GM12878 (cell line): ENCODE measurements around the gene KLK12. TPM values are rescaled to one million over a fixed set of nuclear protein-coding genes. Genes with fewer than 3 reads are reported as not detected.

Experiments used
- ATAC-seq: fragments of 200-7000 bp; cut with Tn5 transposase; 3 replicates; pipeline ENCODE4 v1.9.1; 2020; ENCODE audit warnings: mild to moderate bottlenecking, moderate library complexity
- BruUV-seq: library from RNA; stranded (reverse); fragments of 400-500 nt; replicated peaks from 2 replicates; lab custom pipeline; 2021; lab: Mats Ljungman, UMichigan
- CTCF ChIA-PET: fragments of 300-600 bp; sonication (Branson Sonifier 250); formaldehyde crosslinking; extraction: SDS; loops from one replicate; lab custom pipeline; 2021; ENCODE audit warnings: inconsistent platforms; lab: Yijun Ruan, JAX
- POLR2A ChIA-PET: fragments of 350-600 bp; formaldehyde crosslinking; extraction: SDS; loops from one replicate; lab custom pipeline; 2021; ENCODE audit warnings: inconsistent platforms; lab: Charles Lee
- RAD21 ChIA-PET: fragments of 300-600 bp; sonication (Branson Sonifier 250); formaldehyde crosslinking; loops from one replicate; lab custom pipeline; 2023; ENCODE audit warnings: antibody characterized with exemption; ENCODE audit not compliant: unreplicated experiment; lab: Charles Lee
- SMC1A ChIA-PET: fragments of 300-600 bp; sonication (Branson Sonifier 250); formaldehyde crosslinking; loops from one replicate; lab custom pipeline; 2023; ENCODE audit not compliant: unreplicated experiment, uncharacterized antibody; lab: Charles Lee
- DNase-seq: peaks from one replicate; pipeline ENCODE4 v3.0.0-alpha.2; 2011; ENCODE audit warnings: low read depth, low spot score
- FAIRE-seq: peaks from 3 replicates; lab custom pipeline; 2011; peaks lifted over from hg19 to GRCh38; lab: Jason Lieb, UNC
- H2AFZ ChIP-seq: 2 replicates; pipeline ENCODE4 v1.6.0; 2011; ENCODE audit warnings: low read depth, low read length, control low read depth; ENCODE audit not compliant: control insufficient read depth
- H3K27ac ChIP-seq: 2 replicates; pipeline ENCODE4 v1.5.1; 2011; ENCODE audit warnings: control low read depth; ENCODE audit not compliant: control insufficient read depth, insufficient read depth
- H3K27me3 ChIP-seq, 2 experiments: replicated peaks in 1 of 2; 2 replicates each; pipeline versions ENCODE4 v1.6.0 to v1.6.1; 2011; ENCODE audit warnings: low read length in 1 of 2; ENCODE audit not compliant: control insufficient read depth in 2 of 2, insufficient read depth in 2 of 2
- H3K36me3 ChIP-seq, 2 experiments: 2 replicates each; pipeline ENCODE4 v1.5.1; 2011; ENCODE audit warnings: low read length in 1 of 2; ENCODE audit not compliant: control insufficient read depth in 2 of 2, insufficient read depth in 2 of 2
- H3K4me1 ChIP-seq: 2 replicates; pipeline ENCODE4 v1.6.1; 2011; ENCODE audit warnings: mild to moderate bottlenecking, low read length, moderate library complexity, mixed read lengths; ENCODE audit not compliant: control insufficient read depth, insufficient read depth
- H3K4me2 ChIP-seq: 2 replicates; pipeline ENCODE4 v1.6.0; 2011; ENCODE audit warnings: control low read depth; ENCODE audit not compliant: control insufficient read depth, insufficient read depth
- H3K4me3 ChIP-seq: fragments of 200-600 bp; sonication (generic); 2 replicates; pipeline ENCODE4 v1.5.1; 2016
- H3K79me2 ChIP-seq: 2 replicates; pipeline ENCODE4 v1.6.0; 2011; ENCODE audit warnings: low read length; ENCODE audit not compliant: control insufficient read depth, insufficient read depth
- H3K9ac ChIP-seq: 2 replicates; pipeline ENCODE4 v1.8.0; 2011; ENCODE audit warnings: low read length, control low read depth, mixed read lengths; ENCODE audit not compliant: control insufficient read depth, insufficient read depth
- H3K9me3 ChIP-seq: replicated peaks from 3 replicates; pipeline ENCODE4 v1.5.1; 2011; ENCODE audit warnings: mild to moderate bottlenecking, low read length; ENCODE audit not compliant: control insufficient read depth, insufficient read depth
- H4K20me1 ChIP-seq: 2 replicates; pipeline ENCODE4 v1.6.0; 2011; ENCODE audit not compliant: control insufficient read depth, insufficient read depth
- HCFC1 ChIP-seq: fragments of 150-350 bp; IDR thresholded peaks from 2 replicates; pipeline ENCODE4 v1.6.1; 2014; ENCODE audit warnings: low read length
- KLF5 ChIP-seq: fragments of 450-650 bp; IDR thresholded peaks from 2 replicates; pipeline ENCODE4 v1.6.1; 2014; ENCODE audit warnings: mild to moderate bottlenecking; ENCODE audit not compliant: partially characterized antibody
- MEF2B ChIP-seq: fragments of 450-650 bp; IDR thresholded peaks from 2 replicates; pipeline ENCODE4 v1.6.1; 2018; ENCODE audit warnings: mild to moderate bottlenecking, moderate library complexity; ENCODE audit not compliant: partially characterized antibody, poor library complexity, severe bottlenecking
- MYB ChIP-seq: fragments of 150-350 bp; IDR thresholded peaks from 2 replicates; pipeline ENCODE4 v1.6.1; 2014; ENCODE audit warnings: mild to moderate bottlenecking, low read depth, low read length, borderline replicate concordance
- NR2F1 ChIP-seq: fragments of 450-650 bp; conservative IDR thresholded peaks from 2 replicates; pipeline ENCODE4 v1.6.1; 2017; ENCODE audit warnings: mild to moderate bottlenecking
- POLR2AphosphoS2 ChIP-seq: IDR thresholded peaks from 2 replicates; pipeline ENCODE4 v1.6.1; 2011; ENCODE audit warnings: low read depth, mild to moderate bottlenecking, low read length, improper control_type of control experiment, moderate library complexity
- ZNF207 ChIP-seq: fragments of 450-650 bp; IDR thresholded peaks from 2 replicates; pipeline ENCODE4 v1.6.1; 2014; ENCODE audit warnings: antibody characterized with exemption, mild to moderate bottlenecking, borderline replicate concordance
- WGBS: methylation state at CpG from one replicate; pipeline ENCODE4 v1.1.6; 2016; ENCODE audit warnings: low lambda C conversion rate; ENCODE audit not compliant: insufficient replicate concordance, insufficient coverage; ENCODE audit errors: missing lambda C conversion rate; 5-methylcytosine and 5-hydroxymethylcytosine counted together
- in situ Hi-C: fragments of 300-500 bp; cut with MboI; formaldehyde crosslinking; loops from 9 replicates; pipeline ENCODE4 v1.14.3; 2018; ENCODE audit warnings: mixed read lengths
- intact Hi-C: fragments of 100-400 bp; cut with micrococcal nuclease; formaldehyde crosslinking; loops from one replicate; pipeline ENCODE4 v1.14.2; 2022; ENCODE audit not compliant: unreplicated experiment
- polyA plus RNA-seq, 11 experiments: library from polyadenylated mRNA; depleted of rRNA in 4 of 11; unstranded in 6 of 11; stranded (reverse) in 5 of 11; fragments of >200 nt; fragmentation: Nextera tagmentation in 4 of 11; fragmentation: Illumina TruSeq in 1 of 11; extraction: Ambion mirVana in 4 of 11; extraction: Trizol in 1 of 11; gene quantifications; 1 replicate in 1 of 11; 2 replicates in 10 of 11; pipeline versions ENCODE4 v1.2.1 to v1.2.3, GENCODE V29; 2011 to 2016; ENCODE audit warnings: inconsistent platforms in 2 of 11, missing spikeins in 2 of 11, low read depth in 1 of 11
- total RNA-seq, 4 experiments: library from RNA; depleted of rRNA in 3 of 4; stranded (reverse); fragments of >200 nt in 3 of 4; fragmentation: Illumina TruSeq in 1 of 4; extraction: Trizol in 1 of 4; gene quantifications; 2 replicates each; pipeline versions ENCODE4 v1.2.1 to v1.2.3, GENCODE V29; 2013 to 2021
- TF ChIP-seq, protein P1 (sequence below): fragments of 450-650 bp; formaldehyde crosslinking; IDR thresholded peaks from 2 replicates; pipeline ENCODE4 v1.4.0; 2020; ENCODE audit warnings: mild to moderate bottlenecking, moderate library complexity
- TF ChIP-seq, protein P2 (sequence below): fragments of 150-350 bp; IDR thresholded peaks from 2 replicates; pipeline ENCODE4 v1.6.1; 2014; ENCODE audit warnings: mild to moderate bottlenecking, low read depth, low read length
- TF ChIP-seq, protein P3 (sequence below): IDR thresholded peaks from 2 replicates; pipeline ENCODE4 v1.6.1; 2012; ENCODE audit warnings: low read depth, low read length, improper control_type of control experiment
- TF ChIP-seq, protein P4 (sequence below): IDR thresholded peaks from 2 replicates; pipeline ENCODE4 v1.6.1; 2011; ENCODE audit warnings: borderline replicate concordance, low read depth, mild to moderate bottlenecking, moderate library complexity, mixed read lengths, low read length; ENCODE audit not compliant: insufficient read depth; ENCODE audit errors: extremely low read length
- TF ChIP-seq, protein P5 (sequence below): fragments of 450-650 bp; IDR thresholded peaks from 2 replicates; pipeline ENCODE4 v1.6.1; 2017; ENCODE audit warnings: mild to moderate bottlenecking

KLK12 gene
- total and polyA plus RNA-seq, 10 of the 15 experiments (the other 5 are each of a cell fraction or from before 2014, with no cell fraction given), result not detected

DNA sequence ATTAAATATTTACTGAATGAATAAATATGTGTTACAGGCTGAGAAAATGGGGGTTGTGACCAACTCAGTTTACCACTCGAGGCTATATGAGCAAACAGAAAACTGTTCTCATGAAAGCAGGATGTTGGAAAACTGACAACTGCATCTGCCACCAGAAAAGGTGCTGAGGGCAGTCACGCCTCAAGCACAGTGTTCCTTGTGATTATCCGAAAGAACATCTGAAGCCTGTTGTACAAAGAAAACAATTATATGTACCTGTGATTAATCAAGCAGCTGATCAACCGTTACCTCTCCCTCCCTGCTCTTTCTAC lies 36.2 kb upstream of the KLK12 start (continued):
- TF ChIP-seq, protein P1, sequence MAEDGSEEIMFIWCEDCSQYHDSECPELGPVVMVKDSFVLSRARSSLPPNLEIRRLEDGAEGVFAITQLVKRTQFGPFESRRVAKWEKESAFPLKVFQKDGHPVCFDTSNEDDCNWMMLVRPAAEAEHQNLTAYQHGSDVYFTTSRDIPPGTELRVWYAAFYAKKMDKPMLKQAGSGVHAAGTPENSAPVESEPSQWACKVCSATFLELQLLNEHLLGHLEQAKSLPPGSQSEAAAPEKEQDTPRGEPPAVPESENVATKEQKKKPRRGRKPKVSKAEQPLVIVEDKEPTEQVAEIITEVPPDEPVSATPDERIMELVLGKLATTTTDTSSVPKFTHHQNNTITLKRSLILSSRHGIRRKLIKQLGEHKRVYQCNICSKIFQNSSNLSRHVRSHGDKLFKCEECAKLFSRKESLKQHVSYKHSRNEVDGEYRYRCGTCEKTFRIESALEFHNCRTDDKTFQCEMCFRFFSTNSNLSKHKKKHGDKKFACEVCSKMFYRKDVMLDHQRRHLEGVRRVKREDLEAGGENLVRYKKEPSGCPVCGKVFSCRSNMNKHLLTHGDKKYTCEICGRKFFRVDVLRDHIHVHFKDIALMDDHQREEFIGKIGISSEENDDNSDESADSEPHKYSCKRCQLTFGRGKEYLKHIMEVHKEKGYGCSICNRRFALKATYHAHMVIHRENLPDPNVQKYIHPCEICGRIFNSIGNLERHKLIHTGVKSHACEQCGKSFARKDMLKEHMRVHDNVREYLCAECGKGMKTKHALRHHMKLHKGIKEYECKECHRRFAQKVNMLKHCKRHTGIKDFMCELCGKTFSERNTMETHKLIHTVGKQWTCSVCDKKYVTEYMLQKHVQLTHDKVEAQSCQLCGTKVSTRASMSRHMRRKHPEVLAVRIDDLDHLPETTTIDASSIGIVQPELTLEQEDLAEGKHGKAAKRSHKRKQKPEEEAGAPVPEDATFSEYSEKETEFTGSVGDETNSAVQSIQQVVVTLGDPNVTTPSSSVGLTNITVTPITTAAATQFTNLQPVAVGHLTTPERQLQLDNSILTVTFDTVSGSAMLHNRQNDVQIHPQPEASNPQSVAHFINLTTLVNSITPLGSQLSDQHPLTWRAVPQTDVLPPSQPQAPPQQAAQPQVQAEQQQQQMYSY (CRISPR knock-in tag), result no peak
- TF ChIP-seq MYB (no peak), POLR2AphosphoS2 (no peak), NR2F1 (no peak)
- TF ChIP-seq, protein P2, sequence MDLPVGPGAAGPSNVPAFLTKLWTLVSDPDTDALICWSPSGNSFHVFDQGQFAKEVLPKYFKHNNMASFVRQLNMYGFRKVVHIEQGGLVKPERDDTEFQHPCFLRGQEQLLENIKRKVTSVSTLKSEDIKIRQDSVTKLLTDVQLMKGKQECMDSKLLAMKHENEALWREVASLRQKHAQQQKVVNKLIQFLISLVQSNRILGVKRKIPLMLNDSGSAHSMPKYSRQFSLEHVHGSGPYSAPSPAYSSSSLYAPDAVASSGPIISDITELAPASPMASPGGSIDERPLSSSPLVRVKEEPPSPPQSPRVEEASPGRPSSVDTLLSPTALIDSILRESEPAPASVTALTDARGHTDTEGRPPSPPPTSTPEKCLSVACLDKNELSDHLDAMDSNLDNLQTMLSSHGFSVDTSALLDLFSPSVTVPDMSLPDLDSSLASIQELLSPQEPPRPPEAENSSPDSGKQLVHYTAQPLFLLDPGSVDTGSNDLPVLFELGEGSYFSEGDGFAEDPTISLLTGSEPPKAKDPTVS, result no peak

DNA sequence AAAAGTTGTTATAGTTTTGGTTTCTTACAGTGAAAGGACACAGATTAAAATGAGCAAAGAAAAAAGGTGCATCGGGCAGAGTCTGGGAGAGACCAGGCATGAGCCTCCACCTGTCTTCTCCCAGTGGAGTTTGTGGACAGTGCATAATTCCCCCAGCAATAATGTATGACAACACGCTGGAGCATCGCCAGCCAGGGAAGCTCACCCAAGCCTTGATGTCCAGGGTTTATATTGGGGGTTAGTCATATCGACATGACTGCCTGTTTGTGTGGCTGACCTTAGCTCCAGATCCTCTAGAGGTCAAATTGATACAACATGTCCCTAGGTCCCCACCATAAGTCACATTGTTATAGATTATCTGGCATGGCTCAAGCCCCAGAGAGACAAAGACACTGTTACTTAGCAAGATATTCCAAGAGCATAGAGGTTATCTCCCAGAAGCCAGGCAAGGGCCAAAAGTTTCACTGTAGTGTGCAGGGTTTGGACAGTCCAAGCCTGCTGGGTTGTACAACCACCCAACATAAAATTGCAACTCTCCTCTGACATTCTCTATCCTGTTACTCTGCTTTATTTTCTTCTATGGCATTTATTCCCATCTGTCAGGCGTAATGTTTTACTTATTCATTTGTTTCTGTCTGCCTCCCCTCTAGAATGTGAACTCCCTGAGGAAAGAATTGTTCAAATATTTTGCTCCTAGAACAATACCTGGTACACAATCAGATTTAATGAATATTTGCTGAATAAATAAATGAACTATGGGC lies 35.7 kb upstream of the KLK12 start:
- H3K4me3 ChIP-seq, result no peak overlapping the region
- H3K4me1 ChIP-seq, result no peaks in the 10 kb centered on the region
- H3K4me2 ChIP-seq, result no peak overlapping the region
- no peaks in the 10 kb centered on the region; a peak in 1 of 4 replicates for H3K27me3 ChIP-seq
- ChIA-PET SMC1A (no interaction called here), POLR2A (no interaction called here), CTCF (no interaction called here), RAD21 (no interaction called here)
- no peak for DNase-seq
- ATAC-seq, result no peak
- FAIRE-seq, result no peak
- intact Hi-C loops (no loop called here), in situ Hi-C loops (no loop called here)
- no peaks in the 10 kb centered on the region for H4K20me1 ChIP-seq
- 27% methylated on average over 5 of the region's 5 CpGs for WGBS
- H3K27ac ChIP-seq, result no peak overlapping the region
- H3K36me3 ChIP-seq, result no peaks in the 10 kb centered on the region
- no peaks in the 10 kb centered on the region for H3K9me3 ChIP-seq
- H3K9ac ChIP-seq, result no peak overlapping the region
- H3K79me2 ChIP-seq, result no peaks in the 10 kb centered on the region
- H2AFZ ChIP-seq, result no peak overlapping the region
- no TSS peak for BruUV-seq
- TF ChIP-seq NR2F1, result no peak
- TF ChIP-seq, protein P3, sequence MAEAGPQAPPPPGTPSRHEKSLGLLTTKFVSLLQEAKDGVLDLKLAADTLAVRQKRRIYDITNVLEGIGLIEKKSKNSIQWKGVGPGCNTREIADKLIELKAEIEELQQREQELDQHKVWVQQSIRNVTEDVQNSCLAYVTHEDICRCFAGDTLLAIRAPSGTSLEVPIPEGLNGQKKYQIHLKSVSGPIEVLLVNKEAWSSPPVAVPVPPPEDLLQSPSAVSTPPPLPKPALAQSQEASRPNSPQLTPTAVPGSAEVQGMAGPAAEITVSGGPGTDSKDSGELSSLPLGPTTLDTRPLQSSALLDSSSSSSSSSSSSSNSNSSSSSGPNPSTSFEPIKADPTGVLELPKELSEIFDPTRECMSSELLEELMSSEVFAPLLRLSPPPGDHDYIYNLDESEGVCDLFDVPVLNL, result no peak
- no peak for TF ChIP-seq MEF2B
- TF ChIP-seq ZNF207, result no peak
- TF ChIP-seq, protein P4, sequence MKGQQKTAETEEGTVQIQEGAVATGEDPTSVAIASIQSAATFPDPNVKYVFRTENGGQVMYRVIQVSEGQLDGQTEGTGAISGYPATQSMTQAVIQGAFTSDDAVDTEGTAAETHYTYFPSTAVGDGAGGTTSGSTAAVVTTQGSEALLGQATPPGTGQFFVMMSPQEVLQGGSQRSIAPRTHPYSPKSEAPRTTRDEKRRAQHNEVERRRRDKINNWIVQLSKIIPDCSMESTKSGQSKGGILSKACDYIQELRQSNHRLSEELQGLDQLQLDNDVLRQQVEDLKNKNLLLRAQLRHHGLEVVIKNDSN, result no peak
- TF ChIP-seq, protein P5, sequence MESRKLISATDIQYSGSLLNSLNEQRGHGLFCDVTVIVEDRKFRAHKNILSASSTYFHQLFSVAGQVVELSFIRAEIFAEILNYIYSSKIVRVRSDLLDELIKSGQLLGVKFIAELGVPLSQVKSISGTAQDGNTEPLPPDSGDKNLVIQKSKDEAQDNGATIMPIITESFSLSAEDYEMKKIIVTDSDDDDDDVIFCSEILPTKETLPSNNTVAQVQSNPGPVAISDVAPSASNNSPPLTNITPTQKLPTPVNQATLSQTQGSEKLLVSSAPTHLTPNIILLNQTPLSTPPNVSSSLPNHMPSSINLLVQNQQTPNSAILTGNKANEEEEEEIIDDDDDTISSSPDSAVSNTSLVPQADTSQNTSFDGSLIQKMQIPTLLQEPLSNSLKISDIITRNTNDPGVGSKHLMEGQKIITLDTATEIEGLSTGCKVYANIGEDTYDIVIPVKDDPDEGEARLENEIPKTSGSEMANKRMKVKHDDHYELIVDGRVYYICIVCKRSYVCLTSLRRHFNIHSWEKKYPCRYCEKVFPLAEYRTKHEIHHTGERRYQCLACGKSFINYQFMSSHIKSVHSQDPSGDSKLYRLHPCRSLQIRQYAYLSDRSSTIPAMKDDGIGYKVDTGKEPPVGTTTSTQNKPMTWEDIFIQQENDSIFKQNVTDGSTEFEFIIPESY, result no peak
- TF ChIP-seq KLF5, result no peak
- TF ChIP-seq HCFC1, result no peak
